ENCODE measurements around the gene TMEM38A.
A peak's percentile ranks its signal among the peaks of the same experiment; 100 is the strongest.

Gene TMEM38A, protein sequence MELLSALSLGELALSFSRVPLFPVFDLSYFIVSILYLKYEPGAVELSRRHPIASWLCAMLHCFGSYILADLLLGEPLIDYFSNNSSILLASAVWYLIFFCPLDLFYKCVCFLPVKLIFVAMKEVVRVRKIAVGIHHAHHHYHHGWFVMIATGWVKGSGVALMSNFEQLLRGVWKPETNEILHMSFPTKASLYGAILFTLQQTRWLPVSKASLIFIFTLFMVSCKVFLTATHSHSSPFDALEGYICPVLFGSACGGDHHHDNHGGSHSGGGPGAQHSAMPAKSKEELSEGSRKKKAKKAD

DNA sequence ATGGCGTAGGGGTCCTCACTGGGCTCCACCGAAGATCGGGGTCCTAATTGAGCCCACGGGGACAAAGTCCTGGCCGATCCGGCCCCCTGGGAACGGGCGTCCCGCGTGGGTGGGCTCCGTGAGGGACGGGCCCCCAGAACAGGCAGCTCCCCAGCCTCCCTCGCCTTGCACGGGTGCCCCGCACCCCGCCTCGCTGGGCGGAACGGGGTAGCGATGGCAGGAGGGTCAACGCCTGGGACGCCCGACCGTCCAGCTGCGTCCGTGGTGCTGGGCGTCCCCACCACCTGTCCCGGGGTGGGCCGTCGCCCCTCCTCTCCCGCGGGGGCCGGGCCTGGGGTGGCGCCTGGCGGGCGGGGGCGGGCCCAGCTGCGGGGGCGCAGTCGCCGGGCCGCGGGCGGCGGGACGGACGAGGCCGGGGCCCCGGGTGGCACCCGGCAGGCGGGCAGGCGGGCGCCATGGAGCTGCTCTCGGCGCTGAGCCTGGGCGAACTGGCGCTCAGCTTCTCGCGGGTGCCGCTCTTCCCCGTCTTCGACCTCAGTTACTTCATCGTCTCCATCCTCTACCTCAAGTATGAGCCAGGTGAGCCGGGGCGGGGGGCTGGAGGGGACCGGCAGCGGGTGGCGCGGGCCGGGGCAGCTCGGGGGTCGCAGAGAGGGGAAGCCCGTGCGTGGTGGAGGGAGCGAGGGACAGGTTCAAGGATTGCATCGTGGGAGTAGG, at the start of gene TMEM38A:
TSS of gene TMEM38A (plus strand) at position 377 of the 717 bp plus-strand sequence. CDS start at position 456, 79 bp downstream.
- peak in 1 of 2 donors; percentile 9 for DNase-seq (ENCODE audit: low read depth in 2 of 2)

DNA sequence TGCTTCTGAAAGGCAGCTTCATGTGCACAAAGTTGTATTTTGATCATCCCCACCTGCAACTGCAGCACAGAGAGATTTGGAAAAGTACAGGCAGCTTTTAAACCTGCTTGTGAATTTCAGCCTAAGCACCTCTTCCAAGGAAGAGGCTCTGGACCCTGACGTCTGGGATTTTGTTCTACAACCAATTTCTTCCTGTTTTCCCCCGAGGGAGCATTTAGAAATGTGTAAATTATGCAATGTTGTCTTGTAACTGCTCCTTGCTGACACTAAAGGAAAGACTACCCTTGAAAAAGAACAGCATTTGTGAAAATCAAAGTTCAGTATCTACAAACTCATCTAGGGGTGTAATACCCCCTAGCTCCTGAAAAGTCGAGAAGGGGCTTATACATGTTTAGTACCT, 48.3 kb upstream of the TMEM38A start:
- DNase-seq (ENCODE audit: low read depth in 2 of 2) = no peak

DNA sequence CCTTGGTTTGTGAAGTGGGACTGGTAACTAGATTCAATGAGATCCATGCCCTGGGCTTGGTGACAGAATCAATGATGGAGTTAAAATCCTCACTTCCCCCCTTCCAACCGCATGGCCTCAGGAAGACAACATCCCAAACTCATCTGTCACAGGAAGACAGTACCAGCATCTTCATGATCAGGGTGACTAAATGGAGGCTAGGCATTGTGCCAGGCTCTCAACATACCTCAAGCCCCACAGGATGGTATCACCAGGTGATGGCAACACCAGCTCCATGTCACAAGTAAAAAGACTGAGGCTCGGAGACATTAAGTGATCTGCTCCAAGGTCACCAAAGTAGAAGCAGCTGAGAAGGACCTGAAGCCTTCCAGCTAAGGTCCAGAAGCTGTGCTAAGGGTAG, 47.1 kb upstream of the TMEM38A start:
- no peak for DNase-seq (ENCODE audit: low read depth in 2 of 2)

DNA sequence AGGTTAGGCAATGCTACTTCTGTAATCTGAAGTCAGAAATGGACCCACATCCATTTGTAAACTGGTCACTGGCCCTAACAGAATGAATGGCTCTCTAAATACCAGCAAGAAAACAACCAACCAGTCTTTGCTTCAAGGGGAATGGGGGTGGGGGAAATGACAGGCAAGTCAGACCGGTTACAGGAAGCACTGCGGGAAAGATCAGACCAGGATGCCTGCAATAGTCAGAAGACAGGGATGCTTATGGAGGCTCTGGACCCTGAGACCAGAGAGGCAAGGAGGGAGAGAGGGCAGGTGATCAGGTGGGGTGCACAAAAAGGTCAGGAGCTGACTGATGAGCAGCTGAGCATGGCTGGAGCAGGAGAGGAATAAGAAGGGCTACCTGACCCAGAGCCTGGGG, 46.0 kb upstream of the TMEM38A start:
- no peak for DNase-seq (ENCODE audit: low read depth in 2 of 2)

DNA sequence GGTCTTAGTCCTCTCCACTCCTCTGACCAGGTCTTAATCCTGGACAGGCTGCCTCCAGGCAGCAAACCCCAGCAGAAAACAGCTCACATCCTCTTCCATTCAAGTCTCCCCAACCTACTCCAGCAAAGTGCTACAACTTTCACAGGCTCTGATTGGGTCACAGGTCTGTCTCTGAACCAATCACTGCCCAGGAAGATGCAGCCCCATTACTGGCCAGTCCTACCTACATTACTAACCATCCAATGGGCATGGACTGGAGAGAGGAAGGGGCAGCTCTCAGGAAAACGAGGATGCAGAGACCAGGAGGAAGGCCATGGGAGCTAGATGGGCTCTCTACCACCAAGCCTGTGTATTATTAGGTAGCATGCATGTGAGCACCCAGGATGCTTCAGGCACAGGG, 45.1 kb upstream of the TMEM38A start:
- DNase-seq (ENCODE audit: low read depth in 2 of 2) = no peak

DNA sequence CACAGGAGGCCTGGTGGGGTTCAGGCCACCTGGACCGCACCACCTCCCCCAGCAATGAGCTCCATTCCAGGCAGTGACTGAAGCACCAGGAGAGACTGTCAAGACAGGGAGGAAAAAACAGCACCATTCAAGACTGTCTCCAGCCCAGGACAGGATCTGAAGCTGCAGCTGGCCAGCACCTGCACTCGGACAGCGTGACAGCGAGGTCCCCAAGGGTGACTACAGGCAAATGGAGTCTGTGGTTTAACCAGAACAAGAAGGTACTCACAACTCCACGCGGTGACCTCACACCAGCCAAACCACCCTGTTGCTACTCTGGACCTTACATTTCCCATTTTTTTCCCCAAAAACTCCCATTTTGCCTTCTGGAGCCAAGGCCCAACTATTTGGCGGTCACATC, 42.7 kb upstream of the TMEM38A start:
- DNase-seq (ENCODE audit: low read depth in 2 of 2) = no peak

DNA sequence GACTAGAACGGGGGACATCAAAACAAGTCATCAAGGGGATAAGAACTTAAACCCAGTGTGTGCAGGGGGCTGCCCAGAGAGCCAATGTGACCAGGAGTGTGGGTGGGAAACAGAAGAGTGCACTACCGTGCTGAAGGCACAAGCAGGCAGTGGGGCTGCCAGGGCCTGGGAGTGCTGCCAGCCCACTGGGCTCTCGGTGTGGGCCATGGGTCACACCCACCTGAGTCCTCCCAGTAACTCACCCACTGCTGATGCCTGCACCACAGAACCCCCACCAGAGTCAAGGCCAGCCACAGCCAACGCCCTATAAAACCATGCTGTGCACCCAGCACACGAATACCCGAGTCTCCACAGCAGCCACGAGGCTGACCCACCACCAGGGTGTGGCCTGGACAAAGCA, 41.5 kb upstream of the TMEM38A start:
- DNase-seq (ENCODE audit: low read depth in 2 of 2) = no peak

DNA sequence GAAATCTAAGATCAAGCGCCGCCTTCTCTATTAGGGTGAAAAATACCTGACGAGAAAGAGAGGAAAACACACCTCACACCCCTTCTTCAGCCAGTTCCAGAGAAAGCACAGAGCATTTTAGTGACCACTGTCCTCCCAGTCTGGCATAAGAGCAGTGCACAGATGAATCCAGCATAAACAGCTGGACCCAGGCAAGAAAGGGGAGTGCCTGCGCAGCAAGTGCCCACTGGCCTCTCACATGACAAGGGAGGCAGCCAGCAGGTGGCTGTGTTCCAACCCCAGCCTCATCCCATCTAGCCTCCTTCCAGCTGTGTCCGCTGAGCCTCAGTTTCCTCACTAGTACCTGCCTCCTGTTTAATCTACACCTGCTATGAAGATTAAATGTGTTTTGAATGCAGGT, 40.9 kb upstream of the TMEM38A start:
- no peak for DNase-seq (ENCODE audit: low read depth in 2 of 2)

DNA sequence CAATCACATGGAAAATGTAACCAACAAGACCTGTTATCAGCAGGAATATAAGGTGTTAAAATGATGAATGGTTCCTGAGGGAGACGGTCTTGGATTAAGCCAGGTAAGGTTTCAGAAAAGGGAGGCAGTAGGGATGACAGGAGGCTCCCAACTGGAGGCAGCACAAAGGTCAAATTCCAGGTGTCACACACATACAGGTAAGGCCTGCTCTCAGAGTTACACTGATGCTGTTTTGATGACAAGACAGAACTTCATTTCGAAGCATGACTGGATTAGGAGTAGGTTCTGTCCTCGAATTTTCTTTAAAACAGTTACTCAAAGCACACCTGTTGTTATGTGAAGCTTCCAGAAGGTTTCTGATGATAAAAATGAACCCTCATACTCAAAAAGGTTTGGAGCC, 40.4 kb upstream of the TMEM38A start:
- no peak for DNase-seq (ENCODE audit: low read depth in 2 of 2)

DNA sequence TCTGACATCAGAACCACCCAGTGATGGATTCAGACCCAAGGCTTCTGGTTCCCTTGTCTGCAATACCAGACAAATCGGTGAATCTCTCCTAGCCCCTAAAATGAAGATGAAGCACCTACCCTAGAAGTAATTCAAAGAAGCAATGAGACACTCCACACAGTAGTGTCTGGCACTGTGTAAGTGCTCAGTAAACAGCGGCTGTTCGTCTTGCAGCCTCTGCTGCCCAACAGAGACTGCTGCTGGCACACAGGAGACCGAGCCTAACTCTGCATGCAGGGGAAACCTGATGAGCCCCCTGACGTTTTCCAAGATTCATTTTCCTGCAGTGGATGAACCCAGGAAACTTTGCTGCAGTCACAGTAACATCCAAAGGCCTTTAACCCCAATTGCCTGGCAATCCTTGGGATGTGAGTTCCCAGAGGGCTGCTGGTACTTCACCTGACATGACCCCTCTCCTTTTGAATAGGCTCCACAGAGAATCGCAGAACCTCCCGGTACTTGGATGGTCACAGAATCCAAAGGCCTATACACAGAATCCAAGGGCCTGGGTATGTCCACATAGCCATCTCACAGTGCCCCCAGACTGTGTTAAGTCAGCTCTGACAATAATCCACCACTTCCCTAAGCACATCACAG, 39.7 kb upstream of the TMEM38A start:
- no peak for DNase-seq (ENCODE audit: low read depth in 2 of 2)

DNA sequence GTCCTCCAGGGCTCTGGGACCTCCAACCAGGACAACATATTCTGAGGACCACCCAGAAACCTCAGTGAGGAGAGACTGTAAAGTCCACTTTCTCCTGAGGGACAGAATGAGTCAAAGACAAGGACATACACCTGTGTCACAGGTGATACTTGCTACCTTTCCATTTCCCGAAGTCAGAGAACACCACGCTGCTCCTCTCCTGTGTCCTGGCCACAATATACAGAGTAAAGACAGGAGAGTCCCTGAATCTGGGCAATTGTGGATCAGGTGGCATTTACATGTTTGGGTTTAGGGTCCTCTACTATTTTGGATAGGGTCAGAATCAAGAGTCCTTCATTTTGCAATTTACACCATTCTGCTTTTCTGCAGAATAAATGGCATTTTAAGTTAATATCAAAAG, 37.9 kb upstream of the TMEM38A start:
- no peak for DNase-seq (ENCODE audit: low read depth in 2 of 2)

DNA sequence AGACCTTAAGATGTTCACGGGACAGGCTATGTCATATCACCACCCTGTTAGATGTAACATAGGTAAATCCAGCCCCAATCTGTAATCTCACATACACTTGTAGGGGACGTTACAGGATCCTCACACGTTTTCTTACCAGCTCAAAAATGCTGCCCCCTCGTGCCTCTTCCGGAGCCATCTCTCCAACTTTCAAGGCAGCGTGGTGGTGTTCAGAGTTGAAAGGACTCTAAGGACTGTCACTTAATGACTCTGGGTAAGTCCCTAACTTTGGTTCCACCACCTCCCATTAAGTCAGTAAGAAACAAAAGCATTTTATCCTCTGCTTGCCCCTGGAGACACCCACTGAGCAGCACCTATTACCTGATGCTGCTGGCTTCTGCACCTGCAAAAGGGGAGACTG, 37.4 kb upstream of the TMEM38A start:
- no peak for DNase-seq (ENCODE audit: low read depth in 2 of 2)

DNA sequence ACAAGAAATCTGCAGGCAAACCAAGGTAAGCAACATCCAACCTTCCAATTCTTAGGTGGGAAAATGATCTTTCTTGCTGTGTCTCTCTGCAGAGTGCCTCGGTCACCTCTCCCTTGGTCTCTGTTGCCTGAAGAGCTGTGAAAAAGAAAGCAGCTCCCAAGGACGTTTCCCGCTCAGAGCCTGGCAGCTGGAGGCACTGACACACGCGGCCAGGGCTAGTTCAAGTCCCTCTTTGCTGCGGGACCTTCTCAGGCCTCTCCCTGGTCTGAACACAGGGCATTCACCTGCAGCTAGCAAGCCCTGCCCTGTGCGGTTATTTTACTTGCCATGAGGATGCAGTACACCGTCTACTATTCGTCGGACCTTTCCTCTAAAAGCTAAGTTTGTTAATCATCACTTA, 36.7 kb upstream of the TMEM38A start:
- no peak for DNase-seq (ENCODE audit: low read depth in 2 of 2)

DNA sequence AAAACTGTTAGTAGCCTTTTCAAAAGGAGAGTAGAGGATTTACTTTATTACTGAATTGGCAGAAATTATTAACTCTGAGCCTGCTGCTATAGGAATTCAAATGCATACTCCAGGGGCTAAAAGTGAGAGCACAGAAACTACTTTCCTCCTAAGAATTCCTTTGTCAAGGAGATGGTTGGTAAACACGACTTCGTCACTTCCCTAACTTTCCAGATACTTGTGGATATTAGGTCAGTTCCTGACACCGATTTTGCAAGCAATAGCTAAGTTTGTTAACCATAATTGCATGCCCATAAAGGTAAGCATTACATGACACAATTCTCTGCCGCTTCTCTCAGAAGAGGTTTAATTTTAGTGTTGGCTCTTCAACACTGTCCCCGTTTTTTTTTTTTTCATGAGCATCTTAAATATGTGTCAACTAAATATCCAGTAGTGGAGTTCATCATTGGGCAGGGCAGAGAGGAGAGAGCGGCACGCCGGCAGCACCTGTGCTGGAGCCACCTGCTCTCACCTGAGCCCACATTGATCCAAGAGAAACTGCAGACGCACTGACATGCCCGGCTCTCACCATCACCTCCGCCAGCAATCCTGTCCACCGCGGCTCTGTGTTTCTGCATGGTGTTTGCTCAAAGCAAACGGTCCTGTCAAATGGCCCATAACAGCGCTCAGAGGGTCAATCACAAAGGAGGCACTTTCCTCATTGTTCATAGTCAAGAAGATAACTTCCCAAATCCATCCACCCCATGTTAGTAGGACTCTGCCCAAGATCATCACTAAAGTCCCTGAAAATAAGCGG, 35.6 kb upstream of the TMEM38A start:
- DNase-seq (ENCODE audit: low read depth in 2 of 2) = no peak

DNA sequence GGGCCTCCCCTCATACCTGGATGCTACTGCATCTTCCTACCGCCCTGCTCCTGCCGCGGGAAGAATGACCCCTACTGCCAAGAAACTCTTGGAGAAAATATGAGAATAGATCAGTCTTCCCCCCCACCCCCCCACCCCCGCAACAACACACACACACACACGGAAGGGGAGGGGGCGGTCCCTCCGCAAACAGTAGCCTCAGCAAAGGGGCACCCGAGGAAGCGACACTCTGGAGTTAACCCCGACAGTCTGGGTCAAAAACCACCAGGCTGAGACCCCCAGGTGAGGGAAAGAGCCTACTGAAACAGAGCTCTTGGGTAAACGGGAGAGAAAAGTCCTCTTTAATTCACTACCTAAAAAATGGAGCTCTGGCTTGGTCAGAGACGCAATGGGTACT, 34.1 kb upstream of the TMEM38A start:
- no peak for DNase-seq (ENCODE audit: low read depth in 2 of 2)

DNA sequence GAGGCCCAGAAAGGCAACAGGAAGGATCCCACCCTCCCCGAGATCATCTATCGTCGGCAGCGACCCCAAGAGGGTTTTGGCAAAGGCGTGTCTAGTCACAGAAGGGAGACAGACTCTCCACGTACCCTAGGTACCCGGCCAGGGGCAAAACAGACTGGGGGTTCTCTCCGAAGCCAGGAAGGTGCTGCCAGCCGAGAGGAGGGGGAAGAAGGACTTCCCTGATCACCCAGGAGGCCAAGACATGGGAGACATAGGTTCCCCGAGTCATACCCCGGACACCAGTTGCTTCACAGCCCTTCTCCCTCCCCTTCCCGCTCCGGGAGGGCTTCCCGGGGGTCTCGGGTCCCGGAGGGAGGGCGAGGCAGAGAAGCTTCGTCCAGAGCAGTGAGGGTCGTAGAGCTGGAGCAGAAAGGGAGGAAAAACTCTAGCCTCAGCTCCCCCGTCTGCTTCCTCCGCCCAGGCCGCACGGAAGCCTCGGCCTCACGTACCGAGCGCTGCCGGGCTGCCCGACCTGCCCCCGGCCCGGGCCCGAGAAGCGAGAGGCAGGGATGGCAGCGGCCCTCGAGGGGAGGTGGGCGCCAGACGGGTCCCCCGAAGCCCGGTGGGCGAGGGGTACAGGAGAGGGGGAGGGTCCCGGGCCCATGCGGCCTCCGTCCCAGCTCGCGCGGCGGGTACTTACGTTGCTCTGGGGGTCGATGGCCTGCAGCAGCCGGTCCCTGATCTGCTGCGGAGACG, 33.6 kb upstream of the TMEM38A start:
- no peak for DNase-seq (ENCODE audit: low read depth in 2 of 2)

DNA sequence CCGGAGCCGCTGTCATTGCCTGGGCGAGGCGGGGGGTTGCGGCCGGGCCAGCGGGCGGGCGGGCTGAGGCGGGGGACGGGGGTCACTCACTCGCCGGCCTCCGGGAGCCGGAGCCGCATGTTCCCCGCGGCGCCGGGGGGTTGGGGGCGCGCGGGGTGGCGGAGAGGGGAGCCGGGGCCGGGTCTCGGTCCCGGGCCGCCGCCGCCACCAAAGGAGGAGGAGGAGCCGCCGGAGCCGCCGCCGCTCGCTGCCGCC, 33.1 kb upstream of the TMEM38A start:
- DNase-seq (ENCODE audit: low read depth in 2 of 2) = no peak

DNA sequence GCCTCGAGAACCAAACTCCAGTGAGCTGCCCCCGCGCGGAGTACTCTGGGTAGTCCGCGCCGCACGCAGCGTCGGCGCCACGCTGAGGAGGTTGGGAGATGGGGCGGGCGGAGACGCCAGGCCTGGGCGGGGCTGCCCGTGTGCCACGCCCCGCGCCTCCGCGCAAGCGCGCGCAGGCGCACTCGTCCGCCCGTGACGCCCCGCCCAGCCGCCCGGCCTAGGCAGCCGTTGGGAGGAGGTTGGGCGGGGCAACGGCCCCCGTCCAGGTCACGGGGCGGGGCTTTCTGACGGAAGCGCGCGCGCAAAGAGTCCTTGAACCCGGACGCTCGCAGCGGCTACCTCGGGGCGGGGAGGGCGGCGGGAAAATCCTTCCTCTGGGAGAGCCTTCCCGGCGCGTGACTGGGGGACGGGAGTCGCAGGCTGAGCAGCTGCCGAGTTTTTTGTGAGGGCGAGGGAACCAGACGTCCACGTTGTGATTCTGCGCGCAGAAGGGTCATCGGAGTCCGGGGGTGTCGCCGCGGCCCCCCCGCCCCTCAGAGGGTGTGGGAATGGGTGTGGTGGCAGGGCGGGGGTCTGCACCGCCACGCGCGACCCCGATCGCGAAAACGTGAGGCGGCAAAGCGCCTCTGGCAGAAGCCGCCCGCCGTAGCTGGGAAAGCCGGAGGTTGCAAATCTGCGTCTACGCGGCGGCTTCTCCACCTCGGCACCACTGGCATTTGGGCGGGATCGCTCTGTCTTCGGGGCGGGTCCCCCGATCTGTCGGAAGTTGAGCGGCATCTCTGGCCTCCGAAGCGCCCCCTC, 32.6 kb upstream of the TMEM38A start, which contains the start of gene MED26:
TSS of gene MED26 (minus strand) at position 22 of the 801 bp plus-strand sequence. CDS start 261 bp downstream, outside the sequence.
- peak; percentile 89 to 96 for DNase-seq (ENCODE audit: low read depth in 2 of 2)

DNA sequence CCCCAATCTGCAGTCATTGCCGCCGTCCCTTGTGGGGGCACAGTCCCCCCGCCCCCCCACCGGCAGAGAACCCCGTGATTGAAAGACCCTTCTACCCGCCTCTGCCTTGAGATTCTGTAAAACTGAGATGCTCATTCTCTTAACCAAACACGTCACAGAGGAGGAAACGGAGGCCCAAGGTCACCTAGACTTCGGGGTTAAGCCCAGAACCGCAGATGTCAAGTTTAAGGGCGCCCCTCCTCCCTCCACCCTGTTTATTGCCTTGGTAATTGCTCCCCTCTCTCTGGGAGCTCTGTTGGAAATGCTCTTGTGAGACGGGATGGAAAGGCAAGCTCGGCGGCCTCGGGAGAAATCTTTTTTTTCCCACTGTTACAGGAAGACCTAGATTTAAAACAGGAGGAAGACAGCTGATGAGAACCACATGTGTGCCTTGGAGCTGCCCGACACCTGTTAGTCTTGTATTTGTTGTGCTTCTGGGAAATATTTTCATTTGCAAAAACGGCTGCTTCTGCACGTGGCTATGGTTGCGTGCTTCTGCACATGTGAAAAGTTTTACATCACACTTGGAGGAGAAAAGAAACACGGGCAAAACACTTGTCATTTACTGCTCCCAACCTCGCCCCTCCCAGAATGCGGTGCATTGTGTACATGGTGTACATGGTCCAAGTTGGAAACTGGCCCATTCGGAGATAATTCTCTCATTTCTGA, 31.8 kb upstream of the TMEM38A start:
- no peak for DNase-seq (ENCODE audit: low read depth in 2 of 2)

DNA sequence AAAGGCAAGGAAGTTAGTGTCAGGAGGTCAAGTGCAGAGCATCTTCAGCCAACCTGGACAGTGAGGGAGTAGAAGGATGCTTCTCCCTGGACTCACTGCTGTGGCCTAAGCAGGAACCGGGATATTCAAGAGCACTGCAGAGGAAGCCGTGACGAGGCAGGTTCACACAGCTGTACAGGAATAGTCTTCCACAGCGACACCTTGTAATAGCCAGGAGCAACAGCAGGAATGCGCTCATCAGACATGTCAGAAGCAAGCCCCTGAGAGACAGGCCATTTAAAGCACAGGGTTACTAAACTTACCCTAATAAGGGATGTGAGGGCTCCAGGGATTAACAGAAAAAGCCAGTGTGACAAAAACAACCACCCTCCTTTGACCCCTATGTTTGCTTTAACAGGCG, 29.5 kb upstream of the TMEM38A start:
- DNase-seq (ENCODE audit: low read depth in 2 of 2) = no peak
